ENCODE data around the gene CDIPT. TPM values are rescaled to one million over a fixed set of nuclear protein-coding genes. Genes with fewer than 3 reads are reported as not detected.

The CDIPT gene
- total RNA-seq, 1 donor from 2014 or later, result 28.7 TPM

DNA sequence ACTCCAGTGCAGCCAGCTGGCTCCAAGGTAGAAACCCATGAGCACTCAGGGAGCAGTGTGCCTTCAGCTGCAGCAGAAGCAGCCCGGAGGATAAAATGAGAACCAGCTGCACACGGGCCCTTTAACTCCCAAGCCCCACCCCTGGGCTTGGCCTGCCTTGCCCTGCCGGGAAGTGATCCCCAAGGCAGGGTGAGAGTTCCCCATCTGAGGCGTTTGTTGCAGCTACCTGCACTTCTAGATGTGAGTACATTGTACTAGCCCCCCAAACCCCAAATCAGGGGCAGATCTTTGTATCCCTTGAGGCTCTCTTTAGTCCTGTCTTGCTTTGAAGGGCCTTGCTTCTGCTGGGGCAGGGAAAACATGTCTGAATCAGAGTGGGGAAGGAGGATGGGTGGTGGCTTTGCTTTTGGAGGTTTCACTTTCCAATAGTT, 42.7 kb downstream of the CDIPT start, which contains the start of gene MVP:
MVP (plus strand) TSS at position 192 of the 431 bp plus-strand sequence. CDS start 10,088 bp downstream, outside the sequence.
- ChIA-PET POLR2A (interaction anchor here (0.6 to 8.2 kb wide), 10 partner anchors 9 to 245 kb away, joined by 3 to 147 read pairs (median 5); partner anchors contain the start of genes ALDOA, C16orf54, KIF22 and MAZ), CTCF (interaction anchor here (1.4 to 4.5 kb wide), 3 partner anchors 12 to 28 kb away, joined by 3 to 24 read pairs (median 8); no protein-coding TSS in a partner anchor)
- H3K27me3 Mint-ChIP-seq, result no peaks in the 10 kb centered on the region
- ATAC-seq (ENCODE audit: low read depth) (peak; percentile 14), DNase-seq (peak; percentile 55)
- TF ChIP-seq, protein P1, sequence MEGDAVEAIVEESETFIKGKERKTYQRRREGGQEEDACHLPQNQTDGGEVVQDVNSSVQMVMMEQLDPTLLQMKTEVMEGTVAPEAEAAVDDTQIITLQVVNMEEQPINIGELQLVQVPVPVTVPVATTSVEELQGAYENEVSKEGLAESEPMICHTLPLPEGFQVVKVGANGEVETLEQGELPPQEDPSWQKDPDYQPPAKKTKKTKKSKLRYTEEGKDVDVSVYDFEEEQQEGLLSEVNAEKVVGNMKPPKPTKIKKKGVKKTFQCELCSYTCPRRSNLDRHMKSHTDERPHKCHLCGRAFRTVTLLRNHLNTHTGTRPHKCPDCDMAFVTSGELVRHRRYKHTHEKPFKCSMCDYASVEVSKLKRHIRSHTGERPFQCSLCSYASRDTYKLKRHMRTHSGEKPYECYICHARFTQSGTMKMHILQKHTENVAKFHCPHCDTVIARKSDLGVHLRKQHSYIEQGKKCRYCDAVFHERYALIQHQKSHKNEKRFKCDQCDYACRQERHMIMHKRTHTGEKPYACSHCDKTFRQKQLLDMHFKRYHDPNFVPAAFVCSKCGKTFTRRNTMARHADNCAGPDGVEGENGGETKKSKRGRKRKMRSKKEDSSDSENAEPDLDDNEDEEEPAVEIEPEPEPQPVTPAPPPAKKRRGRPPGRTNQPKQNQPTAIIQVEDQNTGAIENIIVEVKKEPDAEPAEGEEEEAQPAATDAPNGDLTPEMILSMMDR (IDR thresholded peaks at IDR 0.05), result no peak
- peak within 1 kb of the TSS; percentile 95 for H3K4me3 Mint-ChIP-seq
- intact Hi-C loops (cut with micrococcal nuclease), result loop anchor here (1.0 to 2.0 kb wide), 3 partner anchors 13 to 153 kb away; partner anchors contain the start of genes CDIPT, MAZ and TAOK2
- peaks cover 71% of the 10 kb centered on the region for H3K4me1 Mint-ChIP-seq
- no peaks in the 10 kb centered on the region for H3K9me3 Mint-ChIP-seq
- H3K27ac Mint-ChIP-seq, result peak within 1 kb of the TSS; percentile 94
- peaks cover 43% of the 10 kb centered on the region for H3K36me3 Mint-ChIP-seq (ENCODE audit: low read depth)

DNA sequence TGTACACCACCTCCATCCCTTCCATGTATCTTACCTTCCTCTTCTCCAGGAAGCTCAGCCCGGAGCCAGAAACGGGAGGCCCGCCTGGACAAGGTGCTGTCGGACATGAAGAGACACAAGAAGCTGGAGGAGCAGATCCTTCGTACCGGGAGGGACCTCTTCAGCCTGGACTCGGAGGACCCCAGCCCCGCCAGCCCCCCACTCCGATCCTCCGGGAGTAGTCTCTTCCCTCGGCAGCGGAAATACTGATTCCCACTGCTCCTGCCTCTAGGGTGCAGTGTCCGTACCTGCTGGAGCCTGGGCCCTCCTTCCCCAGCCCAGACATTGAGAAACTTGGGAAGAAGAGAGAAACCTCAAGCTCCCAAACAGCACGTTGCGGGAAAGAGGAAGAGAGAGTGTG, 43.5 kb downstream of the CDIPT start:
- Mint-ChIP-seq H3K4me3 (peak overlapping the region; percentile 95), H3K27me3 (no peaks in the 10 kb centered on the region), H3K27ac (peak overlapping the region; percentile 94), H3K9me3 (no peaks in the 10 kb centered on the region), H3K36me3 (ENCODE audit: low read depth) (peaks cover 39% of the 10 kb centered on the region), H3K4me1 (peaks cover 74% of the 10 kb centered on the region)
- intact Hi-C loops (cut with micrococcal nuclease), result loop anchor here (5.0 kb wide), 1 partner anchor 1358 kb away; no protein-coding TSS in a partner anchor
- TF ChIP-seq, protein P1 (IDR thresholded peaks at IDR 0.05), result no peak
- no peak for ATAC-seq (ENCODE audit: low read depth)
- ChIA-PET CTCF (interaction anchor here (2.1 to 4.5 kb wide), 2 partner anchors 12 to 28 kb away, joined by 8 to 24 read pairs; no protein-coding TSS in a partner anchor), POLR2A (interaction anchor here (0.6 to 8.2 kb wide), 8 partner anchors 11 to 154 kb away, joined by 3 to 147 read pairs (median 6); partner anchors contain the start of genes KIF22, MAZ and TAOK2)
- no peak for DNase-seq

DNA sequence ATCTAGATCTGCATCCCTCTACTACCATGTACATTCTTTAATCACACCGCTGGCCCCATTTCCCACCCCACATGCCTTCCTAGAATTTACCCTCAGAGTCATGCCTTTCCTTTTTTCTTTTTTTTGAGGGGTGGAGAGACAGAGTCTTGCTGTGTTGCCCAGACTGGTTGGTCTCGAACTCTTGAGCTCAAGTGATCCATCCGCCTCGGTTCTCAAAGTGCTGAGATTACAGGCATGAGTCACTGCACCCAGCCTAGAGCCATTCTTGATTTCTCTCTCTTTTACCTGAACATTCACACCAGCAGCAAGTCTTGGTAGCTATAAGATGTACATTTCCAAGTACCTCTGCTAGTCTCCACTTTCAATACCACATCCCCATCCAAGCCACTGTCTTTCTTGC, 44.9 kb downstream of the CDIPT start:
- ATAC-seq (ENCODE audit: low read depth), result no peak
- Mint-ChIP-seq H3K36me3 (ENCODE audit: low read depth) (peaks cover 39% of the 10 kb centered on the region), H3K4me3 (peak overlapping the region; percentile 70), H3K4me1 (peaks cover 77% of the 10 kb centered on the region), H3K9me3 (no peaks in the 10 kb centered on the region), H3K27me3 (no peaks in the 10 kb centered on the region), H3K27ac (peak overlapping the region; percentile 64)
- TF ChIP-seq, protein P1 (IDR thresholded peaks at IDR 0.05), result no peak
- DNase-seq, result no peak
- POLR2A ChIA-PET, result interaction anchor here (0.6 to 8.2 kb wide), 7 partner anchors 10 to 866 kb away, joined by 3 to 147 read pairs (median 5); partner anchors contain the start of genes KCTD13 and MAZ
- intact Hi-C loops (cut with micrococcal nuclease), result loop anchor here (5.0 kb wide), 1 partner anchor 1359 kb away; no protein-coding TSS in a partner anchor
- CTCF ChIA-PET, result interaction anchor here (4.5 kb wide), 1 partner anchor 30 kb away, joined by 24 read pairs; no protein-coding TSS in a partner anchor

DNA sequence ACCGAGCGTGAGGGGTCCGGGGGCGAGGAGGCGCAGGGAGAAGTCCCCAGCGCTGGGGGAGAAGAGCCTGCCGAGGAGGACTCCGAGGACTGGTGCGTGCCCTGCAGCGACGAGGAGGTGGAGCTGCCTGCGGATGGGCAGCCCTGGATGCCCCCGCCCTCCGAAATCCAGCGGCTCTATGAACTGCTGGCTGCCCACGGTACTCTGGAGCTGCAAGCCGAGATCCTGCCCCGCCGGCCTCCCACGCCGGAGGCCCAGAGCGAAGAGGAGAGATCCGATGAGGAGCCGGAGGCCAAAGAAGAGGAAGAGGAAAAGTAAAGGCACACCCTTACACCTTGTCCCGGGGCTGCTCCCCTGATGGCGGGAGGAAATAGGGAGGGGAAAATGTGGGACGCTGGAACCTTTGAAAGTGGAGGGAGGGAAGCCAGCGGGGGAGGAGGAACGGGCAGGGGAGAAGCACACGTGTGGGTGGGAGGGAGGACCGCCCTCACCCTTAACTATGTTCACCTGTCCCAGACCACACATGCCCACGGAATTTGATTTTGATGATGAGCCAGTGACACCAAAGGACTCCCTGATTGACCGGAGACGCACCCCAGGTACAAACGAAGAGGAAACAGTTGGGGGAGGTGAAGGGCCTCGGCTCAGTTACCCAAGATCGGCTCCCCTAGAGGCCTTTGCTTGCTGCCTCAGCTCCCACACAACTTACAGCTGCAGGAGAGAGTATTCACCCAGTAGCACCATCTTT, 46.2 kb downstream of the CDIPT start:
- DNase-seq (no peak), ATAC-seq (ENCODE audit: low read depth) (peak; percentile 3)
- Mint-ChIP-seq H3K36me3 (ENCODE audit: low read depth) (peaks cover 37% of the 10 kb centered on the region), H3K4me3 (peak overlapping the region; percentile 99), H3K4me1 (peaks cover 71% of the 10 kb centered on the region), H3K9me3 (no peaks in the 10 kb centered on the region), H3K27me3 (no peaks in the 10 kb centered on the region), H3K27ac (peak overlapping the region; percentile 99)
- ChIA-PET CTCF (interaction anchor here (0.7 to 2.3 kb wide), 5 partner anchors 9 to 116 kb away, joined by 3 to 23 read pairs (median 4); partner anchors contain the start of gene KIF22), POLR2A (interaction anchor here (0.5 to 8.2 kb wide), 16 partner anchors 8 to 743 kb away, joined by 3 to 147 read pairs (median 5); partner anchors contain the start of genes CORO1A, KCTD13, KIF22 and MAZ)
- intact Hi-C loops (cut with micrococcal nuclease), result loop anchor here (1.0 to 5.0 kb wide), 8 partner anchors 10 to 1360 kb away; partner anchors contain the start of genes CDIPT, FBXL19 and KIF22
- TF ChIP-seq, protein P1 (IDR thresholded peaks at IDR 0.05), result no peak
